Effector CD4-positive, alpha-beta T cell (primary cell): Measurements from ENCODE around the gene MXI1.

Experiments used
- DNase-seq: peaks from one replicate; pipeline ENCODE4 v3.0.0-alpha.2; 2020
- total RNA-seq: gene quantifications from one replicate; lab custom pipeline; 2026; lab: John Stamatoyannopoulos, UW

Gene MXI1
- 59.8 reads per million, percentile 72 among the genes with 10 or more reads in this experiment for total RNA-seq

- DNase-seq = no peak
Measured at GRCh38 chr10:110207011-110207804, at the start of gene MXI1. Gene MXI1 (plus strand): TSS chr10:110207605. CDS start chr10:110207809, 204 bp downstream.

- DNase-seq = no peak
Measured at GRCh38 chr10:110158051-110159005, 49.1 kb upstream of the MXI1 start.

- no peak for DNase-seq
Measured at GRCh38 chr10:110160081-110160480, 47.3 kb upstream of the MXI1 start.

GRCh38 chr10:110160522-110160921, 46.9 kb upstream of the MXI1 start:
- no peak for DNase-seq

GRCh38 chr10:110162741-110163145, 44.7 kb upstream of the MXI1 start:
- no peak for DNase-seq

GRCh38 chr10:110163192-110163773, 44.1 kb upstream of the MXI1 start:
- DNase-seq = no peak

- no peak for DNase-seq
Measured at GRCh38 chr10:110163841-110164240, 43.6 kb upstream of the MXI1 start.

GRCh38 chr10:110165239-110165638, 42.2 kb upstream of the MXI1 start:
- no peak for DNase-seq

GRCh38 chr10:110167149-110167548, 40.3 kb upstream of the MXI1 start:
- no peak for DNase-seq

- no peak for DNase-seq
Measured at GRCh38 chr10:110168601-110169481, 38.6 kb upstream of the MXI1 start.

- no peak for DNase-seq
Measured at GRCh38 chr10:110169586-110169985, 37.8 kb upstream of the MXI1 start.

- DNase-seq = no peak
Measured at GRCh38 chr10:110170142-110170971, 37.0 kb upstream of the MXI1 start.

- DNase-seq = no peak
Measured at GRCh38 chr10:110171032-110171431, 36.4 kb upstream of the MXI1 start.

GRCh38 chr10:110172155-110172554, 35.2 kb upstream of the MXI1 start:
- DNase-seq = no peak

- no peak for DNase-seq
Measured at GRCh38 chr10:110174201-110174600, 33.2 kb upstream of the MXI1 start.

- no peak for DNase-seq
Measured at GRCh38 chr10:110174816-110175215, 32.6 kb upstream of the MXI1 start.

- no peak for DNase-seq
Measured at GRCh38 chr10:110175406-110175805, 32.0 kb upstream of the MXI1 start.

- DNase-seq = no peak
Measured at GRCh38 chr10:110176141-110177030, 31.0 kb upstream of the MXI1 start.

GRCh38 chr10:110179220-110179619, 28.2 kb upstream of the MXI1 start:
- DNase-seq = no peak

GRCh38 chr10:110181451-110181850, 26.0 kb upstream of the MXI1 start:
- DNase-seq = no peak
